Ishikawa (cell line): ENCODE measurements around the gene SLCO2B1.

Experiments used
- CREB1 ChIP-seq: IDR thresholded peaks from 2 replicates; pipeline ENCODE4 v1.6.1; 2012; ENCODE audit warnings: low read depth
- MAX ChIP-seq: IDR thresholded peaks from 2 replicates; pipeline ENCODE4 v1.6.1; 2012
- RAD21 ChIP-seq: IDR thresholded peaks from 2 replicates; pipeline ENCODE4 v1.6.1; 2012; ENCODE audit warnings: low read depth
- REST ChIP-seq: IDR thresholded peaks from 2 replicates; pipeline ENCODE4 v1.6.1; 2012; ENCODE audit warnings: low read depth, mild to moderate bottlenecking
- TAF1 ChIP-seq: IDR thresholded peaks from 2 replicates; pipeline ENCODE4 v1.6.1; 2012; ENCODE audit warnings: low read depth, mild to moderate bottlenecking
- TCF12 ChIP-seq: IDR thresholded peaks from 2 replicates; pipeline ENCODE4 v1.6.1; 2012; ENCODE audit warnings: low read depth
- USF1 ChIP-seq: IDR thresholded peaks from 2 replicates; pipeline ENCODE4 v1.6.1; 2012
- YY1 ChIP-seq: IDR thresholded peaks from 2 replicates; pipeline ENCODE4 v1.6.1; 2012; ENCODE audit warnings: low read depth

GRCh38 chr11:75237050-75237449 lies 86.1 kb downstream of the SLCO2B1 start:
- TF ChIP-seq TAF1 (no peak), USF1 (no peak), REST (no peak), CREB1 (no peak), TCF12 (no peak), RAD21 (no peak), YY1 (no peak), MAX (no peak)
